ENCODE results near the gene KDM2B.

- TF ChIP-seq CTCF (optimal IDR thresholded peaks at IDR 0.05 in 1 of 3, IDR thresholded peaks at IDR 0.05 in 1 of 3, conservative IDR thresholded peaks at IDR 0.05 in 1 of 3; ENCODE audit: extremely low read depth in 1 of 3, insufficient read depth in 2 of 3, low read length in 3 of 3) (no peak), EZH2 (IDR thresholded peaks at IDR 0.05; ENCODE audit: low read length) (no peak)
These were observed 11.7 kb downstream of the KDM2B start for GRCh38 chr12:121568971-121569751.

Measured in keratinocyte (primary cell).